ENCODE data around the gene JAKMIP3. TPM values are rescaled to one million over a fixed set of nuclear protein-coding genes. Genes with fewer than 3 reads are reported as not detected.

JAKMIP3 gene
- total and polyA plus RNA-seq, 2 donors (not counting 1 experiment from before 2014, with no cell fraction given), result 0.17 to 0.21 TPM

GRCh38 chr10:132043861-132044695, 21.7 kb upstream of the JAKMIP3 start:
- Mint-ChIP-seq H3K27me3 (peaks cover 35% of the 10 kb centered on the region), H3K27ac (no peak overlapping the region), H3K9me3 (ENCODE audit: insufficient read depth) (no peaks in the 10 kb centered on the region), H3K4me3 (no peak overlapping the region), H3K4me1 (no peaks in the 10 kb centered on the region)
- Histone ChIP-seq H3K9ac (ENCODE audit: low read length) (no peak overlapping the region), H3K79me2 (ENCODE audit: control insufficient read depth, insufficient read depth, low read length) (no peaks in the 10 kb centered on the region), H3K27ac (ENCODE audit: low read length in 2 of 2) (no peak overlapping the region), H3K4me2 (replicated peaks; ENCODE audit: low read depth, low read length, poor library complexity, severe bottlenecking) (no peak overlapping the region), H3K4me3 (ENCODE audit: control extremely low read depth in 1 of 5, extremely low read depth in 1 of 5, insufficient read depth in 1 of 5, low read depth in 2 of 5, low read length in 4 of 5) (no peak overlapping the region), H4K20me1 (ENCODE audit: control insufficient read depth, insufficient read depth, low read length, poor library complexity, severe bottlenecking) (no peaks in the 10 kb centered on the region), H3K4me1 (ENCODE audit: control insufficient read depth in 2 of 2, insufficient read depth in 2 of 2, low read length in 2 of 2) (no peaks in the 10 kb centered on the region), H3K36me3 (replicated peaks in 1 of 2; ENCODE audit: control extremely low read depth in 1 of 2, control insufficient read depth in 1 of 2, extremely low read depth in 1 of 2, insufficient read depth in 2 of 2, low read length in 1 of 2) (no peaks in the 10 kb centered on the region), H2AFZ (ENCODE audit: insufficient read depth, low read depth, low read length, poor library complexity, severe bottlenecking) (no peak overlapping the region), H3K27me3 (replicated peaks in 1 of 4; ENCODE audit: control extremely low read depth in 1 of 4, control insufficient read depth in 3 of 4, insufficient read depth in 4 of 4, low read length in 3 of 4) (peaks cover 0 to 11% (median 0%) of the 10 kb centered on the region in 4 experiments), H3K9me3 (ENCODE audit: control extremely low read depth in 1 of 3, control insufficient read depth in 2 of 3, insufficient read depth in 1 of 3, low read length in 2 of 3) (no peaks in the 10 kb centered on the region)
- intact Hi-C loops (cut with micrococcal nuclease), result no loop called here
- 56% methylated on average over 19 of the region's 22 CpGs for WGBS (ENCODE audit: insufficient coverage)
- ChIA-PET CTCF (no interaction called here), POLR2A (no interaction called here)
- DNase-seq, result no peak
- ATAC-seq (ENCODE audit: low read depth), result no peak
- no peak for TF ChIP-seq EZH2 (IDR thresholded peaks at IDR 0.05; ENCODE audit: borderline replicate concordance, insufficient read depth, low read depth, low read length, poor library complexity, severe bottlenecking)

GRCh38 chr10:132044803-132045202, 20.9 kb upstream of the JAKMIP3 start:
- WGBS (ENCODE audit: insufficient coverage), result 87% methylated on average over 18 of the region's 18 CpGs
- intact Hi-C loops (cut with micrococcal nuclease), result no loop called here
- peaks cover 33% of the 10 kb centered on the region for H3K27me3 Mint-ChIP-seq
- Histone ChIP-seq H4K20me1 (ENCODE audit: control insufficient read depth, insufficient read depth, low read length, poor library complexity, severe bottlenecking) (no peaks in the 10 kb centered on the region), H2AFZ (ENCODE audit: insufficient read depth, low read depth, low read length, poor library complexity, severe bottlenecking) (no peak overlapping the region), H3K4me3 (ENCODE audit: control extremely low read depth in 1 of 5, extremely low read depth in 1 of 5, insufficient read depth in 1 of 5, low read depth in 2 of 5, low read length in 4 of 5) (no peak overlapping the region), H3K27me3 (replicated peaks in 1 of 4; ENCODE audit: control extremely low read depth in 1 of 4, control insufficient read depth in 3 of 4, insufficient read depth in 4 of 4, low read length in 3 of 4) (peaks cover 0 to 10% (median 0%) of the 10 kb centered on the region in 4 experiments), H3K4me2 (replicated peaks; ENCODE audit: low read depth, low read length, poor library complexity, severe bottlenecking) (no peak overlapping the region), H3K79me2 (ENCODE audit: control insufficient read depth, insufficient read depth, low read length) (no peaks in the 10 kb centered on the region), H3K9me3 (ENCODE audit: control extremely low read depth in 1 of 3, control insufficient read depth in 2 of 3, insufficient read depth in 1 of 3, low read length in 2 of 3) (no peaks in the 10 kb centered on the region), H3K27ac (ENCODE audit: low read length in 2 of 2) (no peak overlapping the region), H3K9ac (ENCODE audit: low read length) (no peak overlapping the region), H3K36me3 (replicated peaks in 1 of 2; ENCODE audit: control extremely low read depth in 1 of 2, control insufficient read depth in 1 of 2, extremely low read depth in 1 of 2, insufficient read depth in 2 of 2, low read length in 1 of 2) (no peaks in the 10 kb centered on the region), H3K4me1 (ENCODE audit: control insufficient read depth in 2 of 2, insufficient read depth in 2 of 2, low read length in 2 of 2) (no peaks in the 10 kb centered on the region)
- H3K4me1 Mint-ChIP-seq, result no peaks in the 10 kb centered on the region
- CTCF ChIA-PET, result no interaction called here
- TF ChIP-seq, protein P1, sequence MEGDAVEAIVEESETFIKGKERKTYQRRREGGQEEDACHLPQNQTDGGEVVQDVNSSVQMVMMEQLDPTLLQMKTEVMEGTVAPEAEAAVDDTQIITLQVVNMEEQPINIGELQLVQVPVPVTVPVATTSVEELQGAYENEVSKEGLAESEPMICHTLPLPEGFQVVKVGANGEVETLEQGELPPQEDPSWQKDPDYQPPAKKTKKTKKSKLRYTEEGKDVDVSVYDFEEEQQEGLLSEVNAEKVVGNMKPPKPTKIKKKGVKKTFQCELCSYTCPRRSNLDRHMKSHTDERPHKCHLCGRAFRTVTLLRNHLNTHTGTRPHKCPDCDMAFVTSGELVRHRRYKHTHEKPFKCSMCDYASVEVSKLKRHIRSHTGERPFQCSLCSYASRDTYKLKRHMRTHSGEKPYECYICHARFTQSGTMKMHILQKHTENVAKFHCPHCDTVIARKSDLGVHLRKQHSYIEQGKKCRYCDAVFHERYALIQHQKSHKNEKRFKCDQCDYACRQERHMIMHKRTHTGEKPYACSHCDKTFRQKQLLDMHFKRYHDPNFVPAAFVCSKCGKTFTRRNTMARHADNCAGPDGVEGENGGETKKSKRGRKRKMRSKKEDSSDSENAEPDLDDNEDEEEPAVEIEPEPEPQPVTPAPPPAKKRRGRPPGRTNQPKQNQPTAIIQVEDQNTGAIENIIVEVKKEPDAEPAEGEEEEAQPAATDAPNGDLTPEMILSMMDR (IDR thresholded peaks at IDR 0.05), result no peak
- no peak for TF ChIP-seq EZH2 (IDR thresholded peaks at IDR 0.05; ENCODE audit: borderline replicate concordance, insufficient read depth, low read depth, low read length, poor library complexity, severe bottlenecking)
- no peak overlapping the region for H3K27ac Mint-ChIP-seq
- H3K4me3 Mint-ChIP-seq, result no peak overlapping the region
- H3K9me3 Mint-ChIP-seq (ENCODE audit: insufficient read depth), result no peaks in the 10 kb centered on the region
- no peak for ATAC-seq (ENCODE audit: low read depth)
- POLR2A ChIA-PET, result no interaction called here
- DNase-seq, result no peak
